IPS DF 4.7 (cell line): ENCODE data around the gene OR6B1.
A peak's percentile ranks its signal among the peaks of the same experiment; 100 is the strongest.

Source experiments
- DNase-seq: peaks from one replicate; pipeline ENCODE4 v3.0.0-alpha.2; 2013; ENCODE audit warnings: low spot score; ENCODE audit errors: extremely low read depth

OR6B1 gene

DNA sequence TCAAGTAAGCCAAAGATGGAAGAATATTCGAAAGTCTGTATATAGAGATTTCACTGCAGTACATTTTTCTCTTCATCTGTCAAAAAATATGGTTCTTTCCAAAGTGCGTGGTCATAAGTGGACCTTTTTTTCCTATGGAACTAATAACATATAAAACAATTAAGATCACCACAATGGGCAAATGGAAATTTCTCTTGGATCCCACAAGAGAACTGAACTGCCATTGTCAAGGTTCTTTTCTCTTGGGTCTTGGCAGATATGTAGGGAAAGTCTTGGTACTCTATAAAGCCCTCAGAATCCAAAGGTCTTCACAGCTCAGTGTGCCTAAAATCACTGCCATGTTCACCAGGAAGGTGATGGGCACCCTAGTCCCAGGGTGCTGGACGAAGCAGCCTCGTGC, at the start of gene OR6B1:
OR6B1 (plus strand) TSS at position 301 of the 400 bp plus-strand sequence. CDS start 3,677 bp downstream, outside the sequence.
- no peak for DNase-seq

DNA sequence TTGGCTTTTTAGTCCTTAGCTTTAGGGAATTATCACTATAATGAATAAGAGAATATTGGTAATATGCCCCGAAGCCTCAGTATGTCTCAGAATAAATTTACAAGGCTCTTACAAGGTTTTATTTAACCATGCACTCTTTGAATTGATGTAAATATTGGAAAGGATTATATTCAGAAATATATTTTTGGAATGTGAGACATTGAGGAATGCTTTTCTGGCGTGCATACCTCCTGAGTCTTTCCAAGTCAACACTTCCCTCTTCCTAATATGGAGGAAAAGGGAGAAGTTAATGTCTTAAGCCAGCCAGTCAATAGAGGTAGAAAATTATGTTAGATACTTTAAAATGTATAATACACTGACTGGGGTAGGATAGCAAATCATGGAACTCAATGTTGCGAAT, 46.7 kb upstream of the OR6B1 start:
- DNase-seq, result no peak

DNA sequence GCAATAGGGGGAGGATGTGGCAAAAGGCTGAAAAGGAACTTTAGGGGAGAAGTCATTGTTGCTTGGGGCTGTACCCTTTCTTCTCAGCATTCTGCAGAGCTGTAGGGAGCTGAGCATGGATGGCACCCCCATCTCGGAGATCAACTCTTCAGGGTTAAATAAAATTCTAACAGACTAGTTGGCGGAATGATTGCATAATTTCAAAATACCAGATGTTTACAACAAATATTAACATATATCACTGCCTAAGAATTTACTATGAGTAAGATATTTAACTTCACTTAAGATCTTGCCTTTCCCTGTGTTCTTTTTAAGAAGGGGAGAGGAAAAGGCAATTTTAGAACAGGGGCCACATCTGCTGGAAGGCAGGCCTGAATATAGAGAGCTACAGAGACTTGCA, 46.0 kb upstream of the OR6B1 start:
- DNase-seq, result no peak

DNA sequence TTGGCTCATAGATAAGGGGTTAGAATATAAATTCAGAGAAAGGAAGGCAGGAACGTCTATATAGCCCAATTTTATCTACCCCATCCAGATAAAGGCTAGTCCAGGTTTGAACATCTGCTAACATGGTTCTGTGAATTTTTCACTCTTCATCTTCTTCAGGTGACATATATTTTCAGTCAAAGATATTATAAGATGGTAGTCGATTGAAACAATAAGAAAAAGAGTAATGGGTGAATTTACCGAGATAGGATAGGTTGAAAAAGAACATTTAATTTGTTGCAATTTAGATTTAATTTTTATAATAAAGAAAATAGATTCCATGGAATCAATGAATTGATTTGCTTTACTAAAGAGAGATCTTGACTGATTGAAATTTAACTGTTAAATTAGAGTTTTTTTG, 45.6 kb upstream of the OR6B1 start, which contains the start of gene OR2F1:
OR2F1 (plus strand) TSS at position 301 of the 400 bp plus-strand sequence. CDS start 5,127 bp downstream, outside the sequence.
- no peak for DNase-seq

DNA sequence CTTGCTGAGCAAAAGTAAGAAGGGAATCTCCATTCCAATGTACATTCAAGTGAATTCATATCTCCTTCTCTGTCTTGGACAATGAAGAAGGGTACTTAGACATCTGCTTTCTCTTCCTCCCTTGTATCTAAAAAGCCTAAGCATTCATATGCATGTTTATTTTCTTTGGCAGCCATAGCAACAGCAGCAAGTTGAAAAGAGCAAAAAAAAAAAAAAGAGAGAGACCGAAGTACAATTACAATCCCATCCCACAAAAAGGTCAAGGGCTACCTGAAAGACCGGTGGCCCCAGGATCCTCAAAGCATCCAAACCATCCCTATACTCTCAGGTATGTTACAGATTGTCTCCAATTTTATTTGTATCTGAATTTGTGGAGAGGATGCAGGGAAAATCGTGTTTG, 41.3 kb upstream of the OR6B1 start:
- DNase-seq, result no peak

DNA sequence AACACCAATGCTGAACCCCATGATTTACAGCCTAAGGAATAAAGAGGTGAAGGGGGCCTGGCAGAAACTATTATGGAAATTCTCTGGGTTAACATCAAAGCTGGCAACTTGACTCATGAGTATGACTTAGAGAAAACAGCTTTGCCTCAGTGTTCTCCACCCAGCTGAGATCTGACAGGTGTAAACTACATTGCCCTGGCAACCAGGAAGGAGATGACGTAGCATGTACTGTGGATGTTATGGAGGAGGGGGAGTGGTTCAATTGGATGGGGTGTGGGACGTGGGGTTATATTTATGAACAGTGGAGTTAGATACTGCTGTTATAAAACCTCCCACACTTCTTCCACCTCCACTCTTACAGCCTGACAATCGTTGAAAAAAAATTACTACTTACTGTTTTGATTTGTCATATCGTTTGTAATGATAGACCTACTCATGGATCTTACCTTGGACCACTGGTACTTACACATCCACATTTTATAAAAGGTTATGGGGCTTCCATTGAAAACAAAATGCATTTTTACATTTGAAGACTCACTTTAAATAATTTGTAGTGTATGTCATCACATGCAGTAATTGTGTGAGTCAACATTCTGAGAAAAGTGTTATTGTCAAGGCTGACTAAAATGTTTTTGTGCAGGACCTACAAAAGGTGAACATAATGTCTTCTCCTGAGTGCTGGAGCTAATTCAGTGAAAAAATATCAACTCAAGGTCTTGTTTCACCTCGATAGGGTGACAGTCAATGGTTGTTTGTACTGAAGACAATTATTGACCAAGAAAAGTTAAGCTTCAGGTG, 39.1 kb upstream of the OR6B1 start:
- no peak for DNase-seq

DNA sequence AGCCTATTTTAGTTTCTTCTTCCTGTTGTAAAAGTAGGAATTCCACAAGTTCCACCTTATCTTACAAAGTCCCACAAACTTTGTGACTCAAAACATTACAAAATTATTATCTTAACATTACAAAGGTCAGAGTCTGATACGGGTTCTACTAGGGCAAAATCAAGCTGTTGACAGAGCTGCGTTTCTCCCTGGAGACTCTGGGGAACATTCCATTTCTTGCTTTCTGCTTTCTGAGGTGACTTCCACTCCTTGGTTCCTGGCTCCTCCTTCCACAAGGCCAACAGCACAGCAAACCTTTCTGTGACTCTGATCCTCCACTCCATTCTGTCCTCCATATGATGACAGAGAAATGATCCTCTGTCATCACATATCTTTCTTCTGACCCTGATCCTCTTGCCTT, 34.8 kb upstream of the OR6B1 start:
- no peak for DNase-seq

DNA sequence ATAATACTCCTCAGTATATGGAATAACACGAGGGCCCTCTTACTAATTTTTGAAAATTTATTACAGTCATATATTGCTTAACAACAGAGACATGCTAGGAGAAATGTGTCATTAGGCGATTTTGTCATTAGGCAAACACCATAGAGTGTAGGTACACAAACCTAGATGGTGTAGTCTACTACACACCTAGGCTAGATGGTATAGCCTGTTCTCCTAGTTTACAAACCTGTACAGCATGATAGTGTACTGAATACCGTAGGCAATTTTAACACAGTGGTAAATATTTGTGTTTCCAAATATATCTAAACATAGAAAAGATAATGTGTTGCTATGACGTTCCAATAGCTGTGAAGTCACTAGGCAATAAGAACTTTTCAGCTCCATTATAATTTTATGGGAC, 32.7 kb upstream of the OR6B1 start:
- no peak for DNase-seq

DNA sequence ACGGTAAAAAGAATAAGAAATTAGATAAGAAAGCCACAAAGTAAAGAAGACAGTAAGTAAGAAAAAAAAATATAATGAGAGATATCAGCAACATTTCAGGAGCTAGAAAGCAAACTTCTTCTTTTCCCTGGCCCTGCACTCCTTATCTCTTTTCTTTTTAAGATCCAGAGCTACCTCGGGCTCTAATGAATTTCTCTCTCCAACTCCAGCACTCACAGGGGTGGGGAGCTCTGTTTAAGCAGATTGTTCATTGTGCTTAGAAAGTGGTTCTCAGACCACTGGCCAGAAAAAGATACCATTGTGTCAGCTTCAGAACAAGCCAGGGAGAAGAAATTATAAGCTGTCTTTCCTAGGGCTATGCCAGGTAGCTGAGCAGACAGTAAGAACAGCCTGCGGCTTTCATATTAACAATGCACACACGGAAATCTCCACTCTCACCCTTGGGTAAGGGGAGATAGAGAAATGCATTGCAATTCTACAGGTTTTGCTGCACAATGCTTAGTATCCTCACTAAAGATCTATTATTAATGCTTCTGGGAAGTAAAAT, 26.2 kb upstream of the OR6B1 start:
- DNase-seq, result no peak

DNA sequence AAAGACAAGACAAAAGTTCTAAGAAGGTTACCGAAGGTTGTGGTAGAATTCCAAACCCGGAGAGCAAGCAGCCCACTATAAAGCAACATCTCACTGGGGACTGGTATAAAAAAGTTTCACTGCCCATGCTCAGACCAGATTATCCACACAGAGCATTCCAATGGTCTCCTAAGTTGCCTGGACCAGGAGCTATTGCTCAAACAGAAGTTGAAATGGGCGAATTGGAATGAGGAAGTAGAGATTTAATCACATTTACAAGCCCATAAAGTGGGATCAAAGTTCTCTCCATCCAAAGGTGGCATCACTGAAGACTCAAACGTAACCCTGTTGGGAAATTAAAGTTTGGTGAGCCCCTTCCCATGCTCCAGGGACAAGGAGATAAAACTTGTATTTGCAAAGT, 25.7 kb upstream of the OR6B1 start:
- DNase-seq, result no peak

DNA sequence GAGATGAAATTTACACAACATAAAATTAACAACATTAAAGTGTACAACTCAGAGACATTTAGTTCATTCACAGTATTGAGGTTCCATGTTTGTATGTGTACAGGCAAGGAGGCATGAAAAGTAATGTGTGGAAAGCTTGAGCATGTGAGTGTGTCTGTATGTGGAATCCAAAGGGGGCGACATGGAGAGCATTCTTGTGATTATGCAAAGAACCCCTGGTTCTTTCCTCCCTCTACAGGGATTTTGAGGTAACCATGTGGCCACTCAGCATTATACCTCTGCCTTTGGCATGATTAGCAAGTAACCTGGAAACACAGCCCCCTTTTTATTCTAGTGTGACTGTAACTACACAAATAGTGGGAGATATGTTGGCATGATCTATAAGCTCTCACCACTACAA, 24.5 kb upstream of the OR6B1 start:
- DNase-seq, result peak; percentile 16

DNA sequence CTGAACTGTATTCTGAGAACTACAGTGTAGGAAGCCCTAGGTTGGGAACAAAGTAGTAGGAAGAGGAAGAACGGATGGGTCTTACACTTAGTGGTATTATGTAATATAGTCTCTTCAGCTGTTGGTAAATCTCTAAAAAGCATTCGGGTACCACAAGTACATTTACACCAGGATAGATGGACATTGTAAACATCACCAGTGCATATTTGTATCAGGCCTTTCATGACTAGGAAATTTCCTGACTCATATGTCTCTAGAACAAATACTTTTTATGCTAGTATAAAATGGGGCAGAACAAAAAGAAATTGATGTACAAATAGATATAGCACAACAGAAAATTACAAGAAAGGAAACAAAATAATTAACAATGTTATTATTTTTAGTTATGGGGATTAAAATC, 21.5 kb upstream of the OR6B1 start:
- DNase-seq, result no peak

DNA sequence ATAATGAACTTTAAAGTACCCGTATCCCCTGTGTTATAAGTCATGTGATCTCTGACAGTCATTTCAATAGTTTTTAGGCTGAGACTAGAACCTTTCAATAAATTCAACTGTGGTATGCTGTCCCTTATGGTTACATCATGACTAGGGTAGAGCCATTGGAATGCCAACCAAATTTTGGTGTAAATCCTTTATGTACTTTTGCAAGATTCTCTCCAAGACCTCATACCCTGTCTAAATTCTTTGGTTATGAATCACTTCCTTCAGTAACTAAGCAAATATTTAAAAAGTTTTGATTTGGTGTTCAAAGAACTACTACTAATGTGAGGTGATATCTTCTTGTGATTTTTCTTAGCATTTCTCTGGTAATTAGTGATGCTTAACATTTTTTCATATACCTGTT, 20.8 kb upstream of the OR6B1 start:
- DNase-seq, result no peak

DNA sequence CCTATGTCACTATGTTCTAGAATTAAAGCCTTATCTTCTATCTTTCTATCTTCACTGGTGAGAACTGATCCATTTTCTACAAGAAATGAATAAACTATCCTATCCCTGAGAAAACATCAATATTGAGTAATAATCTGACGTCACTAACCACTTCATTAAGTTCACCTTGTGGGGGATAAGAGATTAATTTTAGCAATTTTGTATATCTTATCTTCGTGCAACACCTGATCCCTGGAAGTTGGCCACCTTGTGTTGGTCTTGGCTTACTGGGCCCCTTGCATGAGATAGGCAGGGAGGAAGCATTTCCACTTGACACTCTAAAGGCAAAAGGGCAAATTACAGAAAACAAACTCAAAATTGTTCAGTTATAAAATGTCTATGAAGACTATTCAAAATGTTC, 20.1 kb upstream of the OR6B1 start:
- DNase-seq, result no peak

DNA sequence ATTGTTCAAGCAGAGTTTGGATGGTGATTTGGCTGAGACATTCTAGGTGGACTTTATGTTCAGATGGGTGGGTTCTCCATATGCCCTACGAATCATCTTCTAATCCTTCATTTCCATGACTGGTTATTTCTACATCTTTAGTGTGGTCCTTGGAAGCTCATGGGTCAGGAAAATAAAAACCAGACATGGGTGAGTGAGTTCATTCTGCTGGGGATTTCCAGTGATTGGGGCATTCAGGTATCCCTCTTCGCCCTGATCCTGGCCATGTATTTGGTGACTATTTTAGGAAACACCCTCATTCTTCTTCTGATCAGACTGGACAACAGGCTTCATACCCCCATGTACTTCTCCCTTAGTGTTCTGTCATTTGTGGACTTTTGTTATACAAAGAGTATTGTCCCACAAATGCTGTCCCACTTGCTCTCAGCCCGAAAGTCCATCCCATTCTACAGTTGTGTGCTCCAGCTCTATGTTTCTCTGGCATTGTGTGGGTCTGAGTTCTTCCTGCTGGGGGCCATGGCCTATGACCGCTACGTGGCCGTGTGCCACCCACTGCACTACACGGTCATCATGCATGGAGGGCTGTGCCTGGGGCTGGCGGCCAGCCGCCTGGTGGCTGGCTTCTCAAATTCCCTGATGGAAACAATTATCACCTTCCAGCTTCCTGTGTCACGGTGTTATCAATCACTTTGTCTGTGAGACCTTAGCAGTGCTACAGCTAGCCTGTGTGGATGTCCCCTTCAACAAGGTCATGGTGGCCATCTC, 19.2 kb upstream of the OR6B1 start:
- no peak for DNase-seq

DNA sequence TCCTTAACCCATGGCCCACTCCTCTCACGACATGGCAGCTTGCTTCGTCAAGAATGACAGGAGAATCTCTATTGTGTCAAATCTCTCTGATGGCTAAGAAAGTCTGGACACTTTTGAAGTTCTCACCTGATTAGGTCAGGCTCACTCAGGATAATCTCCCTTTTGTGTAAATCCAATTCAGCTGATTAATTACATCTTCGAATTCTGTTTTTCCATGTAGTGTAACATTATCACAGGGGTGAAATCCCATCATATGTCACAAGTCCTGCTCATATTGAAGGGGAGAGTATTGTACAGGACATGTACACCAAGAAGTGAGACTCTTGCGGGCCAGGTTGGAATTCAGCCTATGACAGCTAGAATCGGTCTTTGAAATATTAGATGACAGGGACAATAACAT, 16.2 kb upstream of the OR6B1 start:
- DNase-seq, result no peak

DNA sequence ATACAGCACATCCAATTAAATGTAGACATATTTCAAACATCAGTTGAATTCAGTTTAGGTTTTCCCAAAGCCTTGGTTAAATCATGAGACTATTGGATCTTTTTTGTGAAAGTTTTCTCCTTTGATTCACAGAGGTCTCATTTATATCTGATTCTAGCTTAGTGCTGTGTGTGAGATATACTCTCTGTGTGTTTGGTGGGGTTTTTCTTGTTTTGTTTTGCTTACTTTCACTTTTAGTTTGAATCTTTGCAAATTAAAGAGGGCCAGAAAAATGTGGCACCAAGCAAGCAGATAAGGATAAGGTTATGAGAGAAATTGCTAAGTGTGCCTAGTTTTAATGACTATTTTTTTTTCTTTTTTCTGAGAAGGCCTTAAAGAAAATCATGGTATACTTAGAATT, 12.6 kb upstream of the OR6B1 start:
- no peak for DNase-seq

DNA sequence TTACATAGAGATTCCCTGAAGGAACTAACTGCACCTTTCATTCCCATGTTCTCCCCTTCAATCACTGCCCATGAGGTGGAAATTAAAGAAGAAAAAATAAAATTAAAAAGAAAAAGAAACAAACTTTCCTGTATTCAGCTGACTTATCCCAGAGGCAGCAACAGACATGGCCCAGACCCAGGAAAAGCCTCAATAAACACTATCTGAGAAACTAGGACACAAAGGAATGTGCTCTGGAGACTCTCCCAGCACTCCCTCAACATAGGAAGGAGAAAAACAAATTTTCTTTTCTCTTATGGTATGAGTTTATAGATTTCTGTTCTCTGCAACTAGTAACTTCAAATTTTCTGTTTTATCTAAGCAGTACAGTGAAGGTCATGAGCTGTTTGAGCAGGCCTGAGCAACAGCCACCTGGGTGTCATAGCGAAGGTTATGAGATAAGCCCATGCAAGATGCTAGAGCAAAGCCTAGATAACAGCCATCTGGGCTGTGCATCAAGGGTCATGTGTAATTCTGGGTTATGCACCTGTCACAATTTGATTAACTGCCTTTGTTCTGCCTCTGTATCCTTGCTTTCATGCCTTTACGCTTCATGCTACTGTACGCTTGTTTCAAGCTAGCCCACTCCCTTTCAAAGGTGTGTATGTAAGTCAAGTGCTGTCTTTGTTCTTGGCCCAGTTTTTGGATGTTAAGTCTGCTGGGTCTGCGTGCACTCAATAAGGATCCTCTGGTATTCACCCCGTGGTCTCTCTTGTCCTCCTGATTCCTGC, 11.0 kb upstream of the OR6B1 start:
- no peak for DNase-seq

DNA sequence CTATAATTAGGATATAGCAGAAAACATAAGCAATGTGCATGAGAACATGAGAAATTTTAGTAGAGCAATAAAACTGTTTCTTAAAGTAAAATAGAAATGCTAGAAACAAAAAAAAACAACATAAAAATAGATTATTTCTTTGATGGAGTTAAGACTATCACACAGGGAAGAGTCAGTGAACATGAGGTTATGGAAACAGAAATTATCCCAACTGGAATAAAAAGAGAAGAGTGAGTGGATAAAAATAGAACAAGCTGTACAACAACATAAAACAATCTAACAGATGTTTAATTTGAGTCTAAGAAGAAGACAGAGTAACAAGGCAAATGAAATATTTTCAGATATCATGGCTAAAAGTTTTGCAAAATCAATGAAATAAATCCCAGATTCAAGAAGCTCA, 7.5 kb upstream of the OR6B1 start:
- no peak for DNase-seq

DNA sequence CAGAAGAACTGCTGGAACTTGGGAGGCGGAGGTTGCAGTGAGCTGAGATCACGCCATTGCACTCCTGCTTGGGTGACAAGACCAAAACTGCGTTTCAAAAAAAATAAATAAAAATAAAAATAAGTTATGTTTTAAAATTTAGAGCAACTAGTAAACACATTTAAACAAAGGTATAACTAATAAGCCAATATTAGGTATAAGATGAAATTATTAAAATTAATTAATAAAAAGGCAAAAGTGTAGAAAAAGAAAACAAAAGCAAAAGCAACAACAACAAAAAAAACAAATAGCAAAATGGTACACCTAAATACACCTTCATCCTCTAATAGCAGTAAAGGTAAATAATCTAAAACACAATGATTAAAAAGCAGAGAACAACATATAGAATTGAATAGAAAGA, 6.2 kb upstream of the OR6B1 start:
- DNase-seq, result no peak

DNA sequence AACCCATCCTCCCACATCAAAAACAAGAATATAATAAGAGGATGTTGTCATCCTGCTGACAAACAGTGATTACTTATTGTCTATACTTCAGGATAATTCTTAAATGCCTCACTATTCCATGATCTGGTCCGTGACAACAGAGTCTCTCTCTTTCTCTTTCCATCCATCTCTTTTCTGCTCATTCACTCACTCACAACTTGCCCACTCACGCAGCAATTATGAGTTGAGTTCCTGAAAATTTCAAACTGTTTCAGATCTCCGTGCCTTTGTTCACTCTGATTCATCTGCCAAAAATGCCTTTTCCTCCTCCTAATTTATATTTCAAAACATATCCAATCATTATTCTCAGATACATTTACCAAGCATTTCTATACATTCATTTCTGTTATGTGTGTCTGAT, 1.4 kb downstream of the OR6B1 start:
- DNase-seq, result no peak

DNA sequence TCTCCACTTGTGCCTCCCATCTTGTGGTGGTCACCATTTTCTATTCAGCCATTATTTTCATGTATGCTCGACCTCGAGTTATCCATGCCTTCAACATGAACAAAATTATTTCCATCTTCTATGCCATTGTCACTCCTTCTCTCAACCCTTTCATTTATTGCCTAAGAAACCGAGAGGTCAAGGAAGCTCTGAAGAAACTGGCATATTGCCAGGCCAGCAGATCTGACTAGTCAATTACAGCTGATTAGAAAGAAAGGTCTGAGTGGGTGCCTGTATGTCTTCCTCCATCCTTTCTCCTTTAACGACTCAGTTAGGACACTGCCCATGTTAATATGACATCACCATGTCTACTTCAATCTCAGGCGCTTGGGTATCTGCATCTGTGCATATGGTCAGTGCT, 4.6 kb downstream of the OR6B1 start:
- DNase-seq, result no peak
